Activated T-cell treated with anti-CD3 and anti-CD28 coated beads for 48 hours (primary cell): ENCODE data around the gene NKX2-1.
"Not testable (repeated sequence)": the region's sequence is repeated elsewhere in the genome, so short reads cannot be mapped to it uniquely, and the experiment has no call there.

Experiments
- DNase-seq: peaks from one replicate; pipeline ENCODE4 v3.0.0-alpha.2; 2020; ENCODE audit warnings: low read depth

Gene NKX2-1

GRCh38 chr14:36505181-36505815, 14.7 kb downstream of the NKX2-1 start:
- no peak for DNase-seq

- no peak for DNase-seq
These were observed 15.3 kb downstream of the NKX2-1 start for GRCh38 chr14:36504771-36505175.

- no peak for DNase-seq
These were observed 16.0 kb downstream of the NKX2-1 start for GRCh38 chr14:36503771-36504741.

GRCh38 chr14:36502558-36503508, 17.2 kb downstream of the NKX2-1 start:
- DNase-seq, result no peak

GRCh38 chr14:36498938-36499337, 21.1 kb downstream of the NKX2-1 start:
- DNase-seq, result no peak

GRCh38 chr14:36496346-36496745, 23.7 kb downstream of the NKX2-1 start:
- DNase-seq, result no peak

GRCh38 chr14:36495666-36496065, 24.4 kb downstream of the NKX2-1 start:
- DNase-seq, result no peak

GRCh38 chr14:36493761-36494160, 26.3 kb downstream of the NKX2-1 start:
- DNase-seq, result no peak

GRCh38 chr14:36485773-36486172, 34.3 kb downstream of the NKX2-1 start:
- DNase-seq, result no peak

GRCh38 chr14:36479344-36479743, 40.7 kb downstream of the NKX2-1 start:
- DNase-seq, result no peak

- no peak for DNase-seq
These were observed 41.2 kb downstream of the NKX2-1 start for GRCh38 chr14:36478782-36479181.

GRCh38 chr14:36477266-36477665, 42.8 kb downstream of the NKX2-1 start:
- DNase-seq, result no peak

- DNase-seq, result not testable (repeated sequence)
These were observed 44.0 kb downstream of the NKX2-1 start for GRCh38 chr14:36476061-36476460.

GRCh38 chr14:36474593-36474992, 45.4 kb downstream of the NKX2-1 start:
- no peak for DNase-seq

GRCh38 chr14:36471431-36471830, 48.6 kb downstream of the NKX2-1 start:
- no peak for DNase-seq

GRCh38 chr14:36467332-36467731, 52.7 kb downstream of the NKX2-1 start:
- DNase-seq, result no peak
